Measurements from ENCODE around the gene ABHD12.
"Not testable (repeated sequence)": the region's sequence is repeated elsewhere in the genome, so short reads cannot be mapped to it uniquely, and the experiment has no call there.

The ABHD12 gene

DNA sequence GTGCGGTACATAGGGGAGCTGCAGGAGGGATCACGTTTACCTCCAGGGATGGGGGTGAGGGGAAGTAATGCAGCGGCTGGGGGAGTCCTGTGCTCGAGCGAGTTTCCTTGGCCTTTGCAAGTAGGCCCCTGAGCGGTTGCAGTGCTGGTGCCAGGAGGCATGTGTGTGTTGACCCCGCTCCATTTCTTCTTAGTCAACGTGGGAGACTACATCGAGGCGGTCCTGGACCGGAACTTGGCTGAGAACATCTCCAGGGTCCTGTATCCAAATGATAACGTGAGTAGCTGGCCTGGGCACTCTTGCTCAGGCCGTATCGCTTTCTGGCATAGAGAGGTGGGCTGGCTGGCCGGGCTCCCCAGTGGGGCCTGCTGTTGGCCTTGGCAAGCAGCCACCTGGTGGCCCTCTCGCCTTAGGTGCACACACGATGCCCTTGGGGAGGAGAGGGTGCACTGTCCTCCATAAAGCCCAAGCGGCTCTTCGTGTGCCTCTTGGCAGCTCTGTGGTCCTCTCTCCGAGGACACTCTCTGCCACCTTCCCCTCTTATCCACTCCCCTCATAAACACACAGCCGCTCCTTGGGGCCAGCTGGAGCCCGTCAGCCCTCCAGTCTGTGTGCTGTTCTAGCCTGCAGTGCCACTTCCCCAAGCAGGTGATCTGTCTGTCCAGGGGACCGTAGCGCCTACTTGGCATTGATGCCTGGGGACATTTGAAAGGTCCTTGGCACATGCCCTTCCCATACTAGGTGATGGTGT lies 113.4 kb downstream of the ABHD12 start:
- DNase-seq (ENCODE audit: low read depth): no peak

GRCh38 chr20:25276533-25277050 lies 114.0 kb downstream of the ABHD12 start:
- no peak for DNase-seq (ENCODE audit: low read depth)

GRCh38 chr20:25275813-25276532 lies 114.7 kb downstream of the ABHD12 start:
- no peak for DNase-seq (ENCODE audit: low read depth)

DNA sequence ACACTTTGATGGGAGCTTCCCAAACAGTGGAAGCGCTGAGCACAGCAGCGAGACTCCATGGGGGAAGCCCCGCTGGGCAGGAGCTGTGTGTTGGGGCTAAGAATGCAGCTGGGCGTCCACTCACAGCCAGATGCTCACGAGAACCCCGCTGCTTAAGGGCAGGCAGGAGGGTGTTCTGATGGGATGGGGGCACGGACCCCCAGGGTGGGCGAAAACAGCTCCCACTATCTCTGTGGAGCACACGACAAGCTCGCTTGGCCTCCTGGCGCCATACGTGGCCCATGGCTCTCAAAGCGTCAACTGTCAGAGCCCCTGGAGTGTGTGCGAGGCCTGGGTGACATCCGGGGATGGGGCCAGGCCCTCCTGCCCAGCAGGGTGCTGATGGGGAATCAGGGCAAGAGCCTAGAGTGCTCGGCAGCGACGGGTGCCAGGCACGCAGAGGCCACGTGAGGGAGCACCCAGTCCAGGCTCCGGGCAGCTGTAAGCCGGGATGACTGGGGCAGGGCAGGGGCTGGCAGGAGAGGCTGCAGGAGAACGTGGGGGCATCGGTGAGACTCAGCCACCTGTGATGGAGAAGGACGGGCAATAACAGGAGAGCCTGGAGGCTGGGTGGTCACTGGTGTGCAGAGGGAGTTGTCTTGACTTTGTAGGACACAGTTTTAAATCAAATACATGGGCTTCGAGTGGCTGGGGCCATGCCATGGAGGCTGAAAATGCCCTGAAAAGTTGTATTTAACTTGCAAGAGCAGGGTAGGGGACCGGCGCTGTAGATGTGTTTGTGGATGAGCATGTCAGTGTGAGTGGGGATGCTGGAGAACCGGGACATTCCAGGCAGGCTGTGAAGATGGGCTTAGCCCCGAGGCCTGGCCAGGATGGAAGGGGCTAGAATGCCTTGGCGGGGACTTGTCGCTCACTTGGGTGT lies 115.5 kb downstream of the ABHD12 start:
- no peak for DNase-seq (ENCODE audit: low read depth)

DNA sequence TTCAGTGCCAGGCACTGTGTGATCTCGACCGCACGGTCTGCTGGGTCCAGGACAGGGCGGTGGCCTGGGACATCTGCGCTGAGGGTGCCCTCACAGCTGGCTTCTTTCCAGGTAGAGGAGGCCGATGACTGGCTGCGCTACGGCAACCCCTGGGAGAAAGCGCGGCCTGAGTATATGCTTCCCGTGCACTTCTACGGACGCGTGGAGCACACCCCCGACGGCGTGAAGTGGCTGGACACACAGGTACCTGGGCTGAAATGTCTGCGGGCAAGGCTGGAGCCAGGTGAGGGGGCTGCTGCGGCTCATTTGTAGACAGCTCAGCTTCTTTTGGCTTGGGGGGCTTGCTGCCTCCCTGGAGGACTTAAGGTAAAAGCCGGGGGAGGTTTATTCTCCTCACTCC lies 116.2 kb downstream of the ABHD12 start:
- DNase-seq (ENCODE audit: low read depth): no peak

DNA sequence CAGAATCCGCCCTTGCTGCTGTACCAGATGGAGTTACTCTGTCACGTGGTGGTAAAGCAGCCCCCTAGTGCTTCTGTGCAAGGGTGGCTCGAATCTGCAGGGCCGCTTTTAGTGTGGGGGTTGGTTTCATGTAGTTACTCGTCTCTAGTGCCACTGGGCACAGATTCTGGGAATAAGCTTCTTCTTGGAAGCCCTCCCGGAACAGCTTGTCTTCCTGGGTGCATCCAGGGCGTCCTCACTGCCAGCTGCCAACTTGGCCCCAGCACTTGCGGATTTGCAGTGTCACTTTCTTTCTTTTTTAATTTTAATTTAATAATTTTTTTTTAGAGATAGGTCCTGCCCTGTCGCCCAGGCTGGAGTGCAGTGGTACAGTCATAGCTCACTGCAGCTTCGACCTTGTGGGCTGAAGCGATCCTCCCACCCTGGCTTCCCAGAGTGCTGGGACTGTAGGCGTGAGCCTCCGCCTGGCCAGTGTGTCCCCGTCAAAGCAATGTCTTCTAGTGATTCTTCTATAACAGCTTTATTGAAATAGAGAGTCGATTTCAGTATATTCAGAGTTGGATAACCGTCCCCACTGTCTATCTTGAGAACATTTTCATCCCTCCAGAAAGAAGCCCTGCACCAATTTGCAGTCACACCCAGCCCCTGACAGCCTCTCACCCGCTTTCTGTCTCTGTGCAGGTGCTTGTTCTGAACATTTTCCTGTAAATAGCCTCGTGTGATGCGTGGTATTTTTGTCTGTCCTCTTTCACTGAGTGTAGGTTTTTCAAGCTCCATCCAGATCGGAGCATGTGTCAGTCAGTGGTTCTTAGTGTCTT lies 116.9 kb downstream of the ABHD12 start:
- DNase-seq (ENCODE audit: low read depth): no peak

GRCh38 chr20:25273046-25273445 lies 117.6 kb downstream of the ABHD12 start:
- no peak for DNase-seq (ENCODE audit: low read depth)

DNA sequence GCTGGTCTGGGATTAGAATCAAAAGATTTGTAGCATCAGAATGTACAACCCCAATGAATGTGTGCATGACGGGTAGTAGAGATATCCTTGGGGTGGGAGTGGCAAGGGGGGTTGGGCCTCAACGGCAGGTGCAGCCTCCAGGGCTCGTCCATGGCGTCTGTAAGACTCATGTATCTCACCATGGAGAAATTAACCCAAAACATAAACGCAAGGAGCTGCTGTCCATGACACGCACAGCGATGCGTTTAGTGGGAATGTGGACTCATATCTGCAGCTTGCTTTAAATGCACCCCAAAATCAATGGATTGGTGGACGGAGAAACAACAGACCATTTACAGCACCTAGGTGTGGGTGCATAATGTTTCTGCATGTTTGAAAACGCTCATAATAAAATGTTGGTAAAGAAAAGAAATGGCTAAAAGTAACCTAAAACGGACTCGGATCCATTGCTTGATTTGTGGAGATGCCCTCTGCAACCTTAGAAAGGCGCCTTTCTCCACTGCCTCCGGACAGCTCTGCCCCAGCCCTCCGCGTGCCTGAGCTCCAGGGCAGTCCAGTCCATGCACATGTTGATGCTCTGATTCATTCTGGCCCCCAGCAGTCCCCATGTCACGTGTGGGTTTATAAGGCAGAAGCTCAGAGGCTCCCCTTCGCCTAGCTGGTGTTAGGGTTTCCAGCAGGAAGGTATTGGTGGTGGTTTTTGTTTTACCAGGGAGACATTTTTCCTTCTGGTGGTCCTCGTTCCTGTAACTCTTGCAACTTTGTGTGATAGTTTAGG lies 118.2 kb downstream of the ABHD12 start:
- DNase-seq (ENCODE audit: low read depth): no peak

DNA sequence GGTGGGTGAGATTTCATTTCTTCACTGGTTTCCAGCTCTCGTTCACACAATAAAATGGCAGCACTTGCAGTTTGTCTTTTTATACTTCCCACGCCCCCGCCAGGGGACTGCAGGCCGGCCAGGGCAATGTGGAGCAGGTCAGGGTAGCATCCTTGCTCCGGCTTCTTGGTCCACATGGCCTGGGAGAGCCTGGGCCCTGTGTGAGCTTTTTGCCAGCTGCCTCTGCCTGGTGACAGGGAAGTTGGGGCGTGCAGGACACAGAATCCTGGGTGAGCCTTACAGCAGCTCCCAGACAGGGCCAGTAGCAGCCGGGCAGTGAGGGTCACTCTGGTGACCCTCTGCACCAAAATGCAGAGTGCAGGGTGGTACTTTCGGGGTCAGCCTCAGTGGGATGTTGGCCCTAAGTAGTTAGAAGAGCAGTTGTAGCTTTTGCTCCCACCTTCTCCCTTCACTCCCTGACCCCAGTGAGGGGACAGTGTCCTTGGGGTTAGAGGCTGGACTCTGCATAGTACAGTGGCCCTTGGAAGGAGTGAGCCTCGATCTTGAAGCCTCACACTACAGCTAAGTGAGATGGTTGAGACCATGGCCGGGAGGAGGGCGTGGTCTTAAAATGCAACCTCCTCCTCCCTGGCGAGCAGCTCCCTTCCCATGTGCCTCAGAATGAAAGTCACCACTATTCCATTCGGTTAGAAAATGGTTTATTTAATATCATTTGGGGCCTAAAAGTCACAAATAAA lies 119.0 kb downstream of the ABHD12 start:
- DNase-seq (ENCODE audit: low read depth): no peak

- no peak for DNase-seq (ENCODE audit: low read depth)
These were observed 119.8 kb downstream of the ABHD12 start for GRCh38 chr20:25270829-25271251.

GRCh38 chr20:25269833-25270170 lies 120.8 kb downstream of the ABHD12 start:
- no peak for DNase-seq (ENCODE audit: low read depth)

DNA sequence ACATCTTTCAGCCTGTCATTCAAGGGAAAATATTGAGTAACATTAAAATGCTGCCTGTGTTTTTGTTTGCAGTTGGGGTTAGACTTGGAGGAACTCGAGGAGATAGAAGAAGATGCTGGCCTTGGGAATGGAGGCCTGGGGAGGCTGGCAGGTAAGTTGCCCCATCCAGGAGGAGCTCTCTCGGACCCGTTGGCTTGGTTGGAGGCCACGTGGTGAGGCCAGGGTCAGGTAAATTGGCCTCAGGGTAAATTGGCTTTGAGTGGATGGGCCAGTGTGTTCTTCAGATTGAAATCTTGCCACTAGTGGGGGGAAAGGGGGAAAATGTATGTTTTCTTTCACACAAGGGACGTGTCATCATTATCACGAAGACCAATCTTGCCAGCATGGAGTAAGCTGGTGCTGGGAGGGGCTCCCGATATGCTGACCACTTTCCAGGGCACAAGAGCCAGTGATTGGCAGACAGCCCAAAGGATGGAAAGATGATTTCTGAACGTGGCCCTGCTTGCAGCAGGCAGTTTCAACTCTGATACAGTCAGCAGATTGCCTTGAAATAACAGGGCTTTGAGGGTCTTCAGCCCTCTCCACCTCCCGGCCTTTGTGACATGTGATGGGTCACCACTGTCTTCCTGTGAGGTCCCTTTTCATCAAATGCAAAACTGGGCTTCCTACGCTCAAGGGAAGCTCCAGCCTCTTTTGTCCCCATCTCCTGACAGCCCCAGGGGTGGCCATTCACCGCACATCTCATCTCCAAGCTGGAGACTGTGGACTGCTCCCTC lies 121.4 kb downstream of the ABHD12 start:
- no peak for DNase-seq (ENCODE audit: low read depth)

DNA sequence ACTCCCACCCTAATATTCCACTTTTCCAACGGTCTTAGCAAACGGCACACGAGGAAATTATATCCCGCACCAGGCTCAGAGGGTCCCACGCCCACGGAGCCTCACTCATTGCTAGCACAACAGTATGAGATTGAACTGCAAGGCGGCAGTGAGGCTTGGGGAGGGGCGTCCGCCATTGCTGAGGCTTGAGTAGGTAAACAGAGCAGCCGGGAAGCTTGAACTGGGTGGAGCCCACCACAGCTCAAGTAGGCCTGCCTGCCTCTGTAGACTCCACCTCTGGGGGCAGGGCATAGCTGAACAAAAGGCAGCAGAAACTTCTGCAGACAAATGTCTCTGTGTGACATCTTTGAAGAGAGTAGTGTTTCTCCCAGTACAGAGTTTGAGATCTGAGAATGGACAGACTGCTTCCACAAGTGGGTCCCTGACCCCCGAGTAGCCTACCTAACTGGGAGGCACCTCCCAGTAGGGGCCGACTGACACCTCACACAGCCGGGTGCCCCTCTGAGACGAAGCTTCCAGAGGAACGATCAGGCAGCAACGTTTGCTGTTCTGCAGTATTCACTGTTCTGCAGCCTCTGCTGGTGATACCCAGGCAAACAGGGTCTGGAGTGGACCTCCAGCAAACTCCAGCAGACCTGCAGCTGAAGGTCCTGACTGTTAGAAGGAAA lies 129.7 kb downstream of the ABHD12 start:
- not testable (repeated sequence) for DNase-seq (ENCODE audit: low read depth)

DNA sequence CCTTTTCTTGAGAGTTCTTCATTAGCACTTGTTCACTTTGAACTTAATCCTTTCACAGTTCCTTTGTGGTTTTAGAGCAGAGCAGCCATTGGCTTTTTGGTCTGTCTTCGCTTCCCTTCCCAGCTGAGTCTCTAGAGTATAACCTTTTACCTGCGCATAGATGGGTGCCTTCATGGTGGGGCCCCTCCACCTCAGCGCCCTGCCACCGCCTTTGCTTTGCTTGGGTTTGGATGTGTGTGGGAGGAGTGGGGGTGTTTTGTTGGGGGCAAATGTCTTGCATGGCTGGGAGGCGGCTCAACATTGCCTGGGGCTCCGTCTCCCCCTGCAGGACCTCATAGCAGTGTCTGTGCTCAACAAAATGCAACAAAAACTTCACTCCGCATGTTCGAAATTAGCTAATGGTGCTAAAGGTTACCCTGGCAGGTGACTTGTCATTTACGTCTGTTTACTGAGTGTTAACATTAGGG lies 130.8 kb downstream of the ABHD12 start:
- no peak for DNase-seq (ENCODE audit: low read depth)

DNA sequence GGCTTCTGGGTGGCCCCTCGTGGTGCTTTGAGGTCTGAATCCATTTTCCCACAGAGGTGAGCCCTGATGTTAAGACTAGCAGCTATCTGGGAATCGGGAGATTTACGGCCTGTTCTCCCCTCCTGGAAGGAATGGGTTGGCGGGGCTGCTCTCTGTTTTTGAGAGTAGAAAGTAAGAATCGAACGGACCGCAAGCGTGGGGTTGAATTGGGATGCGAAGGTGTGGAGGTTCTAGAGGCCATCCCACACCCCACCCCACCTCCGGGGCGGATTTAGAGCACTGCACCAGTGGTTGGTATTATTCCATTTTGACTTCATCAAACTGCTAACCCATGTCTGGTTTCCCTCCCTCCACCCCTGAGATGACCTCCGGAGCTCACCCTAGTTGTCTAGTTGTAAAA lies 131.3 kb downstream of the ABHD12 start:
- no peak for DNase-seq (ENCODE audit: low read depth)

- DNase-seq (ENCODE audit: low read depth): no peak
These were observed 131.8 kb downstream of the ABHD12 start for GRCh38 chr20:25258828-25259227.

DNA sequence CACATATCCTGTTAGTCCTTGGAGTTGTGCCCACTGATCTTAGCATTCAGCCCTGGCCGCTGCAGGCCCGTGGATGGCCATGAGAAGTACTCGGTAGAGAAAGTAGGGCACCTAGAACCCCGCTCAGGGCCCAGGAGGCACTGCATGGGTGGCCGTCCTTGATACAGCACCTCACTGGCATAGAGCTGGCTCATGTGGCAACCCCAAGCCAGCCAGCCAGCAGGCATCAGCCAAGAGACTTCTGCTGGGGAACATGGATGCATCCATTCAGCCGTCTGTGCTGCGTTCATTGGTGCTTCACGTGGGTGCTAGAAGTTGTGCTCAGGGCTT lies 132.2 kb downstream of the ABHD12 start:
- no peak for DNase-seq (ENCODE audit: low read depth)

DNA sequence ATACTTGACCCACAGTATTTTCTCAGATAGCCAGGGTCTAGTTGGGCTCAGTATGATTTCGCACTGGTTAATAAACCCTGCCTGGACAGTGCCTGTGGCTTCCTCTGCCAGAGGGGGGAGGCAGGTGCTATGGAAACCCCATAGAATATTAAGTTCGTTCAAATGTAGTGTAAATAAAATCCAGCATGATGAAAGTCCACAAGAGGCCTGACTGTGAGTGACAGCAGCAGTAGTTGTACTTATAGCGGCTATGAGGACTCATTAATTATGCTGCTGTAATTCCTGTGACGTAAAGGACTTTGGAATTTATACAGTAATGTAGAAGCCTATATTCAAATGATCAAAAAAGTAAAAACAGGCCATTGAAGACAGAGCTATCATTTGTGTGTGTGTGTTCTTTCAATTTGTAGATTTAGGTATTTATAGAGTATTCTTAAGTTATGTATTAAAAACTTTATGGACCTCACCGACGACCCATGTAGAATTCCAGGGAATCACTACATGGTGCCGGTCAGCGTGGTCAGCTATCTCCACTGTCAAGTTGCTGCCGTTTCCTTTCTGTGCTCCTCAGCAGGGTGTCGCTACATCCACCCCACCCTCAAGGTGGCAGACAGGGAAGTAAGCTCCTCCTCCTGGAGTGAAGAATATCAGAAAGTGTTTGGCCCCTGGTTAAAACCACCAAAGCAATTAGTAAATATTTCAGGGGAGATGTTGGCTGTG lies 132.7 kb downstream of the ABHD12 start:
- DNase-seq (ENCODE audit: low read depth): no peak

All from stimulated activated CD8-positive, alpha-beta memory T cell treated with anti-CD3 and anti-CD28 coated beads, Interleukin-4, amount 100 ng/mL, for 24 hours (primary cell).